Measurements from ENCODE around the gene EXOC3L2.

The EXOC3L2 gene

DNA sequence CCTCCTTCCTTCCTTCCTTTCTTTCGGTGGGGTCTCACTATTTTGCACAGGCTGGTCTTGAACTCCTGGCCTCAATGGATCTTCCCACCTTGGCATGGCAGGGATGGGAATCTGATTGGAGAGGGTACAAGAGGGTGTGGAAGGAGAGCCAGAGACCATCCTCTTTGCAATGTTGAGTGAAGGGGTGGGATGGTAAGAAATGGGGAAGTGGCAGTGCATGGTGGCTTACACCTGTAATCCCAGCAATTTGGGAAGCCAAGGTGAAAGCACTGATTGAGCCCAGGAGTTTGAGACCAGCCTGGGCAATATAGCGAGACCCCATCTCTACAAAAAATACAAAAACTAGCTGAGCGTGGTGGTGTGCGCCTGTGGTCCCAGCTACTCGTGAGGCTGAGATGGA lies 61.1 kb downstream of the EXOC3L2 start:
- in situ Hi-C loops (cut with MboI; ENCODE audit: low sequenced_read_pairs): no loop called here

DNA sequence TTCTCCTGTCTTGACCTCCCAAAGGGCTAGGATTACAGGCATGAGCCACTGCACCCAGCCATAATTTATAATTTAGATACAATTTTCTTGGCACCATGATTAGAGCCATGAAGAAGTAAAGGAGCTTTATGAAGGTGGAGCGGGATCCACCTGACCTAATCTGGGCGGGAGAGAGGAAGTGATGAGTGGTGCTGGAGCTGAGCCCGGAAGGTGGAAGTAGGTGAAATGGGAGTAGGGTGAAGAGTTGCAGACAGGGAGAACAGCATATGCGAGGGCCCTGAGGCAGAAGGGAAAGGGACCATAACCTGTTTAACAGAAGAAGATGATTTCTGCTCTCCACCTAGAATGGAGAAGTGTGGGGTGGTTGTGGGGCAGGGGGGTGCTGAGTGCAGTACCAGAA lies 62.4 kb downstream of the EXOC3L2 start:
- in situ Hi-C loops (cut with MboI; ENCODE audit: low sequenced_read_pairs): no loop called here

DNA sequence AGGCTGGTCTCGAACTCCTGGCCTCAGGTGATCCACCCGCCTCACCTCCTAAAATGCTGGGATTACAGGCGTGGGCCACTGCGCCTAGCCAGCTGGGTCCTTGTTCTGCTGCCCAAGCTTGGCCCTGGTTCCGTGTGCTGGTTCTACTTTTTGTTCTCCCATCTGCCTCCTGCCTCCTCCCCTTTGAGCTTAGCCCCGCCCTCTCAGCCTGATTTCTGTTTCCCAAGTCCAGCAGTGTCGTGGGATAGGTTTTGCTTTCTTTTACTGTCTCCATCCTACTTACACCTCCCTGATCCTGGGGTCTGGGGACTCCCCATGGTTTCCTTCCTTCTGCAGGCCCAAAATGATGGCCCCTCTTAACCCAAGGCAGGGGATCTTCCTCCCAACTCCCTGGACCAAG lies 64.3 kb downstream of the EXOC3L2 start:
- in situ Hi-C loops (cut with MboI; ENCODE audit: low sequenced_read_pairs): no loop called here

DNA sequence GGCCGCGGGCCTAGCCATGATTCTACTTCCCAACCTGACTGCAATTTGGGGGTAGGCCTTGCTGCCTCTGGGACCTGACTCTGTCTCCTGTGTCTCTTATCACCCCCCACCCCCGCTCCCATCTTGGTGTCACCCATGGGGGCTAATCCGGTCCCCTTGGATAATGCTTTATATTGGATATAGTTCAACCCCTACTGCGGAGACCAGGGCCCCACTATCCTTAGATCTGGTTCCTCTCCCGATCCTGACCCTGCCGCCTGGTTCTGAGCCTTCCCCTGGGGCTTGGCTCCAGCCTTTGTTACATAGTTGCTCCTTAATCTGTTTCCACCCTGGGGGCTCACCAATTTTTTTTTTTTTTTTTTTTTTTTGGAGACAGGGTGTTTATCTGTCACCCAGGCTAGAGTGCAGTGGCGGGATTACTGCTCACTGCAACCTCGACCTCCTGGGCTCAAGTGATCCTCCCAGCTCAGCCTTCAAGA lies 65.3 kb downstream of the EXOC3L2 start:
- in situ Hi-C loops (cut with MboI; ENCODE audit: low sequenced_read_pairs): no loop called here

DNA sequence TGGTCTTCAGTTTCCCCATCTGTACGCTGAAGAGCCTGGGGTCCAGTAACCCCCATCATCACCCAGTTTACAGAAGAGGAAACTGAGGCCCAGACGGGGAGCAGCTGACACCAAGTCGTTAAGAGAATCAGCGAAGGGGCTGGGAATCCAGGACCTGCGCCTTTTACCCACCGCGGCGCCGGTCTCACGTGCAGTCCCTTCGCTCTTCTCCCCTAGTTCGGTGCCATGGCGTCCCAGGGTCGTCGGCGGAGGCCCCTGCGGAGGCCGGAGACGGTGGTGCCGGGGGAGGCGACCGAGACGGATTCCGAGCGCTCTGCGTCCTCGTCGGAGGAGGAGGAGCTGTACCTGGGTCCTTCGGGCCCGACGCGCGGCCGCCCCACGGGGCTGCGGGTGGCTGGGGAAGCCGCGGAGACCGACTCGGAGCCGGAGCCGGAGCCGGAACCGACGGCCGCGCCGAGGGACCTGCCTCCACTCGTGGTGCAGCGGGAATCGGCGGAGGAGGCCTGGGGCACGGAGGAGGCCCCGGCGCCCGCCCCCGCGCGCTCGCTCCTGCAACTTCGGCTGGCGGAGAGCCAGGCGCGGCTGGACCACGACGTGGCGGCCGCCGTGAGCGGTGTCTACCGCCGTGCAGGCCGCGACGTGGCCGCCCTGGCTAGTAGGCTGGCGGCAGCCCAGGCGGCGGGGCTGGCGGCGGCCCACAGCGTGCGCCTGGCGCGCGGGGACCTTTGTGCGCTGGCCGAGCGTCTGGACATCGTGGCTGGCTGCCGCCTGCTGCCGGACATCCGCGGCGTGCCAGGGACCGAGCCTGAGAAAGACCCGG lies 65.9 kb downstream of the EXOC3L2 start:
- in situ Hi-C loops (cut with MboI; ENCODE audit: low sequenced_read_pairs): no loop called here

DNA sequence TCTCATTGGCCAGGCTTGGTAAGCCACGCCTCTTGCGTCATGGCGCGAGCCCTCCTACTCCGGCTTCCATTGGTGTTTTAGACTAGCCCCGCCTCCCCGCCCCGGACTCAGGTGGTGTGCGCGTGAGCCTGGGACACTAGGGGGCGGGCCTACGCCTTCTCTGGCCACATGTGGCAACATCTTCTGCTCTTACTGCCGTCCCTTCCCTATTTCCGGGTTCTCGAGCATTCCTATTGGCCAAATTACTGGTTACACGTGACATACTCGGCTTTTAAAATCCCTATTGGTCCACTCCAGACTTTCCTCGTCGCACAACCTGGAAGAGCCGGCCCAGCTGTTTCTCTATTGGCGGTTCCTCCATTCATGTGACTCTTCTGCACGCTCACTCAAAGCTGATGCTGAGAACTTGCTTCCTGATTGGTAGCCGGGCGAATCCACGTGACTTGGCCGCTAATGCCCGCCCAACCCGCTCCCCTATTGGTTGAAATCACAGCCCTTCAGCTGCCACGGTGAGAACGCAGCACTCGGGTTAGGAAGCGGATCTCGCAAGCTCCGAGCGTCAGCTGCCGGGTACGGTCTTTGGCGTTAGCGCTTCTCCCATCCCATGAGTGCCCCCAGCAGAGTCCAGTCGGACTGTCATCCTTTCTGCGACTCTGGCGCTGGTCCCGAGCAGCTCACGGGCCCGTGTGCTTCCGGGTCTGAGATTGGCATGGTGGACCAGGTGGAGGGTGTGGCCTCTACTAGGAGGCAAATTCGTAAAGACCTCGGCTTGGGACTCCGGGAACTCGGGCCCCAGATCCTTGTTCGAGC lies 66.7 kb downstream of the EXOC3L2 start, which contains the start of gene BLOC1S3:
Gene BLOC1S3 (plus strand): TSS at position 523 of the 810 bp plus-strand sequence. CDS start 513 bp downstream, outside the sequence.
- in situ Hi-C loops (cut with MboI; ENCODE audit: low sequenced_read_pairs): no loop called here

DNA sequence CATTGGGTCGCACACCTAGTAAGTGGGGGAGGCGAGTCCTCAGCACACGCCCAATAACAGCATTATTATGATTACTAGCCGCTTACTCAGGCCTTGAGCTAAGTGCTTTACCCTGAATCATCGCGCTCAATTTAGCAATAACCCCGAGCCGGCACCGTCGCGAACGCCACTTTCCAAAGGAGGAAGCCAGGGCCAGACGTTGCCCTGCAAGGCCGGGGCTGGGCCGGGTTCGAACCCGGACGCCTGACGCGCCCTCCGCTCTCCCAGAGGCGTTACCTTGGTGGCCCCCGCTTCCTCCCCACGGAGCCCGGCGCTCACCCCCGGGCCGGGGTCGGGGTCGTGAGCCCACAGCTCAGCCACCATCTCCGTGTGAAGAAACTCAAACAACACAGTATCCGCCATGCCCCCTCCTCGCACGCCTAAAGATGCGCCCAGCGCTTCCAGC lies 67.4 kb downstream of the EXOC3L2 start, which contains the start of gene TRAPPC6A:
Gene TRAPPC6A (minus strand): TSS at position 421 of the 445 bp plus-strand sequence. CDS start 19 bp downstream, at position 402.
- in situ Hi-C loops (cut with MboI; ENCODE audit: low sequenced_read_pairs): no loop called here

DNA sequence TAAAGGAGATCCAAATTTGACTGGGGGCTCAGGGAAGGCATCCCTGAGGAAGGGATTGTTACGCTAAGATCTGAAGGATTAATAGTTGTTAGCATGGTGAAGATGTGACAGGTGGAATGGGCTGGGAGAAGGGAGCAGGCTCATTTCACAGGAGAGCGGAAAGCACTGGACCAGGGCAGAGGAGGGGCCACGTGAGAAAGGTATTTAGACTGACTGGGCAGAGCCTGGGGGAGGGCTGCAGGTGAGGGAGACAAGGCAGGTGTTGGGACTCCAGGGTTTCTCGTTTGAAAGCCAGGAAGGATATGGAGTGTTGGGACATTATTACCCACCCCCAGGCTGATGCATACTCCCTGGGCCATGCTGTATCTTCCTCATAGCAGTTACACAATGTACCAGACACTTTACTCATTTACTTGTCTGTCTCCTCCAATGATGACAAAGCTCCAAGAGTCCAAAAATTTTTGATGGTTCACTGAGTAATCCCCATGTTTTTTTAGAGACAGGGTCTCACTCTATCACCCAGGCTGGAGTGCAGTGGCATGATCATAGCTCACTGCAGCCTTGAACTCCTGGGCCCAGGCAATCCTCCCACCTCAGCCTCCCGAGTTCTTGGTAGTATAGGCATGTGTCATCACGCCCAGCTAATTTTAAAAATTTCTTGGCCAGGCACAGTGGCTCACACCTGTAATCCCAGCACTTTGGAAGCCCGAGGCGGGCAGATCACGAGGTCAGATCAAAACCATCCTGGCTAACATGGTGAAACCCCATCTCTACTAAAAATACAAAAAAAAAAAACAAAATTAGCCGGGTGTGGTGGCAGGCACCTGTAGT lies 69.5 kb downstream of the EXOC3L2 start:
- in situ Hi-C loops (cut with MboI; ENCODE audit: low sequenced_read_pairs): no loop called here

DNA sequence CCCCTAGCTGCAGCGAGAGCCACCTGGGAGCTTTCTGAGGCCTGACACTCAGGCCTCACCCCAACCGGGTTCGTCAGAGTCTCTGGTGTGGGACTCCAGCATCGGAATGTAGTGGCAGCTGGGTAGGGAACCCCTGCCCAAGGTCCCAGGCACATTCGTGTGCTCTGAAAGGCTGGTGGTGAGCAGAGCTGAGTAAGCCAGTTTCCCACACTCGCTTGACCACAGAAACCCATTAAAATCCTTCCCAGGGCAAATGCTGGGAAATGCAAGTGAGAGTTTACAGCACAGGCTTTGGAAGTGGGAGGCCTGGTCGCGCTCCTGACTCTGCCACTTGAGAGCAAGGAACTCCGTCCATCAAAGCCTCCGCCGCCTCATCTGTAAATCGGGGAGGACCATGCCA lies 71.4 kb downstream of the EXOC3L2 start:
- in situ Hi-C loops (cut with MboI; ENCODE audit: low sequenced_read_pairs): no loop called here

DNA sequence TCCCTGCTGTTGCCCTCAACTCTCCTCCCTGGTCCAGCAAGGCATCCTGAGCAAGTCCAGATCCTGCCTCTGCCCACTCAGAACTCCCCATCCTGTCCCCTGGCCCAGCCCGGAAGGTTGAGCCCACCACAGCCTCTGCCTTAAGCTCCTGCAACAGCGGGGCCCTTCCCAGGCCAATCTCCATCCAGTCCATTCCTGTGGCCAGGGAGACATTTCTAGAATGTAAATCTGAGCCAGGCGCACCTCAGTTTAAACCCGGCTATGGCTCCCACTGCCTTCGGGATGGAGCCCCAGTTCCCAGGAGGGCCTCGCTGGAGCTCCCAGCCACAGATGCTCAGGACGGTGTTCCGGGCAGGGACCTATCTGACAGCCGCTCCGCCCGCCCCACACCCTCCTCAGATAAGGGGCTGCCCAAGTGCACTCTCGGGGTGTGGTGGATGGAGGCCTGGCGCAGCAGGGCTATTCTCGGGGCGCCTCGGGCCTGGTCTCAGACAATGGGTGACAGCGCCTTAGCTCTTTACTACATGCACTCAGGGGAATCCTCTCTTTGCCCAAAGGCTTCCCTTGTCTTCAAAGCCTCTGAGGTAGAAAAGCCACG lies 72.5 kb downstream of the EXOC3L2 start:
- in situ Hi-C loops (cut with MboI; ENCODE audit: low sequenced_read_pairs): no loop called here

DNA sequence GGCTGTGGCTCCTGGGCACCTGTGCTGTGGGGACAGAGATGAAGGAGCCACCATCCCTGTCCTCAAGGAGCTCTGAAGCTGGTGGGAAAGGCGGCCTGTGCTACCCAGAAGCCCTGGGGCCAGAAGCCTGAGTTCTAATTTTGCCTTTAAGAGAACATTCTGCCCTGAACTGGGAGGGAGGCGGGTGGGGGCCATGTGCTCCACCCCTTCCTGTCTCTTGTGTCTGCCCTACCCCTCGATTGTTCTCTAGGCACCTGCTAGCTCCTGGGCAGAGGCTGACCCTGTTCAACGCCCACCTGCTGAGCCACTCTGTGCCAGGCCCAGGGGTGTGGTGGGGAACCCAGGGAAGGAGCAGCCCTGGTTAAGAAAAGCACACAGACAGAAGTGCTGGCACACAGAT lies 73.0 kb downstream of the EXOC3L2 start:
- in situ Hi-C loops (cut with MboI; ENCODE audit: low sequenced_read_pairs): no loop called here

DNA sequence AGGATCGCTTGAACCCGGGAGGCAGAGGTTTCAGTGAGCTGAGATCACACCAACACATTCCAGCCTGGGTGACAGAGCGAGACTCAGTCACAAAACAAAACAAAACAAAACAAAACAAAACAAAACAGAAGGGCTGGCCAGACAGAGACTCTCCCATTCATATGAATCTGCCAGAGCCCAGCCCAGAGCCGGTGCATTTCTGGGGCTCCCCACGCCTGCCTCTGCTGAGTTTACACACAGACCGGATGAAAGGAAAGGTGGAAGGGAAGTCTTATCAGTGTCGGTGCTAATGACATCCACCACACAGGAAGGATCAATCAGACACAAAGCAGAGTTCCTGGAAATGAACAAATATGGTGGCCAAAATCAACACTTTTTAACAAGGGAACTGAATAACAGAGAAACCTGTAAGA lies 74.0 kb downstream of the EXOC3L2 start:
- in situ Hi-C loops (cut with MboI; ENCODE audit: low sequenced_read_pairs): no loop called here

DNA sequence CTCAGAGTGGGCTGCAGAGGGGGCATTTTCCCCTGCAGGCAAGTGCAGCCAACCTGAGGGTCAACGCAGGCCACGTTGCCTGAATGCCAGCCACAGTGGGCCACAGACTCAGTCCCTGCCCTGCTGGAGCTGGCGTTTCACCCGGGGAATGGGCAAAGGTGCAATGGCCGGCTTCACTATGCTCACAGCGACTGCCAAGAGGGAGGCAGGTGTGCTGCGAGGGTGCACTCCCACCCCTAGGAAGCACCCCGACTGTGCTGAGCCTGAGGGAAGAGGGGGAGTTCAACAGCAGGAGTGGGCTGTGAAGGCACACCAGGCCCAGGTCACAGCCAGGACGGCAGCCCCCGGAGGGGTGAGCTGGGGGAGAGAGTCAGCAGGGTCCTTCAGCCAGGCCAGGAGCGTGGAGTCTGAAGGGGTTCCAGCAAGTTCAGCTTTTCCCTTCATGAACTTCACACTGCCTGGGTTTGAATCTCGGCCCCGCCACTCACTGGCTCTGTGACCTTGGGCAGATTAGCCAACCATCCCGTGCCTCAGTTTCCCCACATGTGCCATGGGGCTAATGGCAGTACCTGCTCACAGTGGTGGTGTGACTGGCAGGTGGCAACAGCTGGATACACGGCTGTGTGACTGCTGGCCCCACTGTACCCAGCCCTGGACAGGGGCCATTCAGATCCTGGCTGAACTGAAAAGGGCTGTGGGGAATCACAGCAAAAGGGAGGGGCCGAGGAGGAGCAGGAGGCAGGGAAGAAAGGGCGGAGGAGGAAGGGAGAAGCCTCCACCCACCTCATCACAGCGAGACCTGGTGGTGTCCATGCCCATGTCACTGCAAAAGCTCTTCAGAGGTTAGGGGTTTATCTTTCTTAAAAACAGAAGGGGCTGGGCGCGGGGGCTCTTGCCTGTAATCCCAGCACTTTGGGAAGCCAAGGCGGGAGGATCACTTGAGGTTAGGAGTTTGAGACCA lies 74.8 kb downstream of the EXOC3L2 start:
- in situ Hi-C loops (cut with MboI; ENCODE audit: low sequenced_read_pairs): no loop called here

DNA sequence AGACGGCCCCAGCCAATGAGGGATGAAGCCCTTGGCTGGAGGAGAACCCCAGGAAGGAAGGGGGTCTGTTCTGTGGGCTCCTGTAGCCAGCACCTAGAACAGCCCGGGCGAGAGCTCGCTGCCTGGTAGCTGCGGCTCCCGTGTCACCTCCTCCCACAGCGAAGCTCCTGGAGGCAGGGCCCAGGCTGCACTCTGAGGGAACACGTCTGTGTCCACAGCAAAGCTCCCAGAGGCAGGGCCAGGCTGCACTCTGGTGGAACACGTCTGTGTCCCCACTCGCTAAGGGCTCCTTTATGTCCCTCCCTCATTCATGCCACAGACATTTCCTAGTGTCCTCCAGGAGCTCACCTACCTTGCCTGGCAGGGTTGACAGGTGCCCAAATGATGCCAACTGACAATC lies 75.6 kb downstream of the EXOC3L2 start:
- in situ Hi-C loops (cut with MboI; ENCODE audit: low sequenced_read_pairs): no loop called here

DNA sequence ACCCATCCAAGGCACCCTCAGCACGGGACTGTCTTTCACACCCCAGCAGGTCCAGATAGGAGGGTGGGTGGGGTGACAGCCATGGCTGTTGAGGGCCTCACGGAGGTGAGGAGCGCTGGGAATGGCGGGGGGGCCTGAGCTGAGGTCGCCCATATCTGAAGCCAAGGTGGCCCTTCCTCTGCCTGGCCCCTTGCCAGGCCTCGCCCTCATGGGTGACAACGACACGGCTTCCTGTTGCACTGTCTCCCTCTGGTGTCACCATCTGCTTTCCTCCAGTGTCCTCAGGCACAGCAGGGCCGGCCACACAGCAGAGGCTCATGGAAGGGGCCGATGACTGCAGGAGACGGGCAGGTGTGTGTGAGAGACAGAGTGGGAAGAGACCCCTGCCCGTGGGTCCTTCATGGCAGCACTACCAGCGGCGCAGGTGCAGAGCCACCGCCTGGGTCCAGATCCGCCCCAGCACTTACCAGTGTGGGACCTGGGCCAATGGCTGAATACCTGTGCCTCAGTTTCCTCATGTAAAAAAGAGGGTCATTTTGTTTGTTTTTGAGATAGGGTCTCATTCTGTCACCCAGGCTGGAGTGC lies 76.3 kb downstream of the EXOC3L2 start:
- in situ Hi-C loops (cut with MboI; ENCODE audit: low sequenced_read_pairs): no loop called here

DNA sequence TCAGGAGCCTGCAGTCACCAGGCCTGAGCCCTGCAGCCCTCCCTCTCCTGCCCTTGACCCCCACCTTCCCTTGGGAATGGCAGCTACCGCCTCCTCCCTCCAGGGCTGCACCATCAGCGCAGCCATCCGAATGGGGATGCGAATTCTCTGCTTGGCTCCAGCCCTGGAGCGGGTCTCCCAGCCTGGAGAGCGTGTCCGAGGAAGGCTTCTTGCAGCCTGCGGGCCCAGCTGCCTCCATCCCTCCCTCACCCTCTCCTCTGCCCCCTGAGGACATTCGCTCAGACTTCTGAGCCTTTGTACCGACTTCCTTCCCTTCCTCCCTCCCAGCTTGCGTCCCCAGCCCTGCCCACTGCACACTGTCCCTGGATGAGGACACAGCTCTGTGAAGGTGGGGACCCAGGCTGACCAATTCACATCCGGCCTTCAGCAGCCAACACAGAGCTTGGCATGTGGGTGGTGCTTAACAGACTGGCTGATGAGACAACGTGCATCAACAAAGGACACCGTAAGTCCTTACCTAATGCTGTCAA lies 78.4 kb downstream of the EXOC3L2 start:
- in situ Hi-C loops (cut with MboI; ENCODE audit: low sequenced_read_pairs): no loop called here

DNA sequence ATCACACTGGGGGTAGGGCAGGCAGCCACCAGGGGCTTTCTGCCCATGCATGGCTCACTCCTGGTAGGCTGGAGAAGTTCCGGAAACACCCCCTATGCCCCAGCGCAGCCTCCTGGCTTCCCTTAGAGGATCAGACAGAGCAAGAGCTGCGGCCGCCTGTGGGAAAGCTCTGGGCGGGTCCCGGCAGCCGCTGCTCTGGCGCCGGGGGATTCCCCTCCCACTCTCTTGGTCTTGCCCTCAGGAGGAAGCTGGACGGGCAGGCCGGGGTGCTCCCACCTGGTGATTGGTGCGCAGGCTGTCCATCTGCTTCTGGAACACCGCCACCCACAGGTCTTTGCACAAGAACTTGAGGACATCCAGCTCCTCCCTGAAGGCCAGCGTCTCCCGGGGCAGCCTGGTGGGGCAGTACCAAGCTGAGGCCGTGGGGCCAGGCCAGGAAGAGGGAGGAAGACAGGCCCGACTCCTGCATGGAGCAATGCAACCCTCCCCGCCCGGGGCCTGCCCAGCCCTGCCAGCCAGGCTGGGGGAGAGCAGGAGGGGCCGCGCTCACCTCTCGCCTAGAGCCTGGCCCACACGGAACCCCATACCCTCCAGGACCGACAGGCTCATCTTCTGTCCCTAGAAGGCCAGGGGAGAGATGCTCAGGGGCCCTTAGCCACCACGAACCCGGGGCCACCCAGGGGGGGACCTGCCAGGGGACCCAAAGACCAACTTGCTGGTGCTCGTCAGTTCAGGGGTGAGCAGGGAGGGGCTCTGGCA lies 80.5 kb downstream of the EXOC3L2 start:
- in situ Hi-C loops (cut with MboI; ENCODE audit: low sequenced_read_pairs): no loop called here

Measured in HL-60/S4 (cell line).